Vagina (tissue), 2 donors: Measurements from ENCODE around the gene SRGAP2B. TPM values are rescaled to one million over a fixed set of nuclear protein-coding genes. Genes with fewer than 3 reads are reported as not detected.
"Not testable (repeated sequence)": the region's sequence is repeated elsewhere in the genome, so short reads cannot be mapped to it uniquely, and the experiment has no call there.

Source experiments
- DNase-seq, 2 donors: peaks; one replicate each; pipeline ENCODE4 v3.0.0-alpha.2; 2017; ENCODE audit errors: extremely low spot score in 2 of 2
- H3K27ac ChIP-seq: fragments of 200-600 bp; sonication (generic); one replicate; pipeline ENCODE4 v1.5.1; 2019
- H3K27me3 ChIP-seq: fragments of 200-600 bp; sonication (generic); one replicate; pipeline ENCODE4 v1.5.1; 2019
- H3K36me3 ChIP-seq, 2 donors: fragments of 200-600 bp; sonication (generic); one replicate each; pipeline ENCODE4 v1.5.1; 2017 to 2019
- H3K4me1 ChIP-seq: fragments of 200-600 bp; sonication (generic); one replicate; pipeline ENCODE4 v1.5.1; 2019
- H3K4me3 ChIP-seq, 2 donors: fragments of 200-600 bp; sonication (generic); 1 replicate in 1 of 2; 2 replicates in 1 of 2; pipeline ENCODE4 v1.5.1; 2016 to 2019
- H3K9me3 ChIP-seq: fragments of 200-600 bp; sonication (generic); one replicate; pipeline ENCODE4 v1.5.1; 2019
- intact Hi-C: fragments of 100-400 bp; cut with DNase I; formaldehyde crosslinking; loops from one replicate; pipeline ENCODE4 v1.15.1; 2023
- total RNA-seq: library from RNA; depleted of rRNA; stranded (reverse); fragments of >200 nt; gene quantifications from one replicate; pipeline ENCODE4 v1.2.3, GENCODE V29; 2016

The SRGAP2B gene
- total RNA-seq, 1 donor from 2014 or later: 31.4 TPM

- H3K27ac ChIP-seq, H3K27me3 ChIP-seq, H3K4me1 ChIP-seq, H3K36me3 ChIP-seq, H3K9me3 ChIP-seq, intact Hi-C loops, H3K4me3 ChIP-seq, DNase-seq: not testable (repeated sequence)
Measured at GRCh38 chr1:145010580-145010979, 84.5 kb downstream of the SRGAP2B start.

- intact Hi-C loops, H3K4me3 ChIP-seq, H3K4me1 ChIP-seq, H3K36me3 ChIP-seq, H3K27ac ChIP-seq, DNase-seq, H3K9me3 ChIP-seq, H3K27me3 ChIP-seq: not testable (repeated sequence)
Measured at GRCh38 chr1:145009928-145010327, 85.2 kb downstream of the SRGAP2B start.

GRCh38 chr1:145008388-145008787 lies 86.7 kb downstream of the SRGAP2B start:
- H3K4me1 ChIP-seq, H3K9me3 ChIP-seq, intact Hi-C loops, H3K27ac ChIP-seq, H3K4me3 ChIP-seq, H3K36me3 ChIP-seq, DNase-seq, H3K27me3 ChIP-seq: not testable (repeated sequence)

- H3K36me3 ChIP-seq, DNase-seq, H3K9me3 ChIP-seq, H3K4me1 ChIP-seq, H3K4me3 ChIP-seq, H3K27me3 ChIP-seq, H3K27ac ChIP-seq, intact Hi-C loops: not testable (repeated sequence)
Measured at GRCh38 chr1:145005142-145005541, 90.0 kb downstream of the SRGAP2B start.

GRCh38 chr1:145001381-145001780 lies 93.7 kb downstream of the SRGAP2B start:
- intact Hi-C loops, H3K9me3 ChIP-seq, H3K4me1 ChIP-seq, DNase-seq, H3K4me3 ChIP-seq, H3K36me3 ChIP-seq, H3K27ac ChIP-seq, H3K27me3 ChIP-seq: not testable (repeated sequence)

GRCh38 chr1:145000743-145001326 lies 94.3 kb downstream of the SRGAP2B start:
- H3K27ac ChIP-seq, H3K4me3 ChIP-seq, H3K36me3 ChIP-seq, H3K9me3 ChIP-seq, H3K4me1 ChIP-seq, DNase-seq, H3K27me3 ChIP-seq, intact Hi-C loops: not testable (repeated sequence)

GRCh38 chr1:145000074-145000742 lies 94.9 kb downstream of the SRGAP2B start:
- H3K4me3 ChIP-seq, H3K36me3 ChIP-seq, H3K27me3 ChIP-seq, H3K27ac ChIP-seq, H3K9me3 ChIP-seq, H3K4me1 ChIP-seq, DNase-seq, intact Hi-C loops: not testable (repeated sequence)

GRCh38 chr1:144998981-144999273 lies 96.2 kb downstream of the SRGAP2B start:
- H3K4me1 ChIP-seq, H3K27ac ChIP-seq, H3K27me3 ChIP-seq, H3K4me3 ChIP-seq, DNase-seq, H3K9me3 ChIP-seq, H3K36me3 ChIP-seq, intact Hi-C loops: not testable (repeated sequence)

- H3K27ac ChIP-seq, H3K36me3 ChIP-seq, H3K27me3 ChIP-seq, H3K4me1 ChIP-seq, H3K9me3 ChIP-seq, DNase-seq, H3K4me3 ChIP-seq, intact Hi-C loops: not testable (repeated sequence)
Measured at GRCh38 chr1:144998134-144998980, 96.8 kb downstream of the SRGAP2B start.

GRCh38 chr1:144995833-144996410 lies 99.2 kb downstream of the SRGAP2B start:
- H3K36me3 ChIP-seq, H3K27me3 ChIP-seq, H3K9me3 ChIP-seq, H3K4me3 ChIP-seq, H3K4me1 ChIP-seq, DNase-seq, intact Hi-C loops, H3K27ac ChIP-seq: not testable (repeated sequence)

GRCh38 chr1:144992915-144993314 lies 102.2 kb downstream of the SRGAP2B start:
- H3K4me3 ChIP-seq, DNase-seq, H3K9me3 ChIP-seq, H3K27me3 ChIP-seq, H3K36me3 ChIP-seq, H3K27ac ChIP-seq, H3K4me1 ChIP-seq, intact Hi-C loops: not testable (repeated sequence)

- H3K27ac ChIP-seq, H3K4me1 ChIP-seq, H3K36me3 ChIP-seq, H3K9me3 ChIP-seq, H3K4me3 ChIP-seq, H3K27me3 ChIP-seq, DNase-seq, intact Hi-C loops: not testable (repeated sequence)
Measured at GRCh38 chr1:144990611-144991010, 104.5 kb downstream of the SRGAP2B start.

- intact Hi-C loops, H3K4me1 ChIP-seq, H3K9me3 ChIP-seq, H3K27ac ChIP-seq, H3K36me3 ChIP-seq, DNase-seq, H3K27me3 ChIP-seq, H3K4me3 ChIP-seq: not testable (repeated sequence)
Measured at GRCh38 chr1:144987131-144987530, 108.0 kb downstream of the SRGAP2B start.
